Ovary (tissue), 3 donors: ENCODE results near the gene APOA4.

Experiments
- POLR2A ChIP-seq: fragments of 450-650 bp; IDR thresholded peaks from one replicate; pipeline ENCODE4 v1.6.1; 2017; ENCODE audit warnings: antibody characterized with exemption, mild to moderate bottlenecking, moderate library complexity
- TF ChIP-seq, protein P1 (sequence below), 3 donors: fragments of 450-650 bp in 2 of 3; fragments of 200-600 bp in 1 of 3; IDR thresholded peaks; one replicate each; pipeline versions ENCODE4 v1.5.1 to v1.8.0; 2016 to 2022; ENCODE audit warnings: antibody characterized with exemption in 3 of 3, mild to moderate bottlenecking in 1 of 3
- donor health status: DM: no; HTN: no; CAD: no.

DNA sequence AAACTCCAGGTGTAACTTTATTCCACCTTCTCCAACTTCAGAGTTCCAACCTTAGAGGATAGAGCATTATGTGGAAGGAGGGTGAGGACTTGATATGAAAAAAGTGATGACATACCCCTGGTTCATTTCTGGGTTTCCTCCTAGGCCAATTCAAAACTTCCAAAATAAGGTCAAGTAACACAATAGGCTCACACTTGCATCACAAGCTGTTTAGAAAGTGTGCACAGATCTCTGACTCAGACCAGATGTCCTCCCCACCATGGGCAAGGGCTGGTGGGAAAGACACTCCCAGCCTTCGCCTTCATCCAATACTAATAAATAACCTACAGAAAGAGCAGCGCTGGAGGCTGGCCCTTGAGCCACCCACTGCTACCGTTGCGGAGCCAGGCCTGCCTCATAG lies 44.5 kb downstream of the APOA4 start:
- TF ChIP-seq, protein P1, sequence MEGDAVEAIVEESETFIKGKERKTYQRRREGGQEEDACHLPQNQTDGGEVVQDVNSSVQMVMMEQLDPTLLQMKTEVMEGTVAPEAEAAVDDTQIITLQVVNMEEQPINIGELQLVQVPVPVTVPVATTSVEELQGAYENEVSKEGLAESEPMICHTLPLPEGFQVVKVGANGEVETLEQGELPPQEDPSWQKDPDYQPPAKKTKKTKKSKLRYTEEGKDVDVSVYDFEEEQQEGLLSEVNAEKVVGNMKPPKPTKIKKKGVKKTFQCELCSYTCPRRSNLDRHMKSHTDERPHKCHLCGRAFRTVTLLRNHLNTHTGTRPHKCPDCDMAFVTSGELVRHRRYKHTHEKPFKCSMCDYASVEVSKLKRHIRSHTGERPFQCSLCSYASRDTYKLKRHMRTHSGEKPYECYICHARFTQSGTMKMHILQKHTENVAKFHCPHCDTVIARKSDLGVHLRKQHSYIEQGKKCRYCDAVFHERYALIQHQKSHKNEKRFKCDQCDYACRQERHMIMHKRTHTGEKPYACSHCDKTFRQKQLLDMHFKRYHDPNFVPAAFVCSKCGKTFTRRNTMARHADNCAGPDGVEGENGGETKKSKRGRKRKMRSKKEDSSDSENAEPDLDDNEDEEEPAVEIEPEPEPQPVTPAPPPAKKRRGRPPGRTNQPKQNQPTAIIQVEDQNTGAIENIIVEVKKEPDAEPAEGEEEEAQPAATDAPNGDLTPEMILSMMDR (IDR thresholded peaks at IDR 0.05), result no peak
- no peak for TF ChIP-seq POLR2A
